Mononuclear cell (primary cell): ENCODE results near the gene GSPT2. TPM values are rescaled to one million over a fixed set of nuclear protein-coding genes. Genes with fewer than 3 reads are reported as not detected.
A peak's percentile ranks its signal among the peaks of the same experiment; 100 is the strongest.
"Not testable (repeated sequence)": the region's sequence is repeated elsewhere in the genome, so short reads cannot be mapped to it uniquely, and the experiment has no call there.

Source experiments
- H3K27me3 ChIP-seq: 2 replicates; pipeline ENCODE4 v1.6.0; 2011; ENCODE audit warnings: low read length, control low read depth; ENCODE audit not compliant: insufficient read depth
- H3K4me1 ChIP-seq: 2 replicates; pipeline ENCODE4 v1.5.1; 2011; ENCODE audit warnings: mild to moderate bottlenecking, low read length, control low read depth; ENCODE audit not compliant: insufficient read depth
- H3K4me3 ChIP-seq: 2 replicates; pipeline ENCODE4 v1.5.1; 2011; ENCODE audit warnings: mild to moderate bottlenecking, low read length, moderate library complexity
- H3K9me3 ChIP-seq: 2 replicates; pipeline ENCODE4 v1.5.1; 2011; ENCODE audit warnings: low read depth, mild to moderate bottlenecking, control low read depth, low read length
- total RNA-seq: library from RNA; depleted of rRNA; stranded (reverse); fragments of >200 nt; gene quantifications from one replicate; pipeline ENCODE4 v1.2.3, GENCODE V29; 2012

GSPT2 gene
- total RNA-seq = 5.2 TPM

GRCh38 chrX:51743179-51743957, at the start of gene GSPT2:
Gene GSPT2 (plus strand): TSS chrX:51743442. CDS start chrX:51743627, 185 bp downstream.
- Histone ChIP-seq H3K27me3 (peaks cover 3% of the 10 kb centered on the region), H3K9me3 (peaks cover 18% of the 10 kb centered on the region), H3K4me1 (peaks cover 6% of the 10 kb centered on the region), H3K4me3 (peak within 1 kb of the TSS; percentile 50)

- H3K4me3 ChIP-seq = no peak overlapping the region
- no peaks in the 10 kb centered on the region for H3K27me3 ChIP-seq
- H3K9me3 ChIP-seq = no peaks in the 10 kb centered on the region
Measured at GRCh38 chrX:51694254-51694653, 49.0 kb upstream of the GSPT2 start.

GRCh38 chrX:51697397-51697796, 45.8 kb upstream of the GSPT2 start:
- Histone ChIP-seq H3K4me1 (no peaks in the 10 kb centered on the region), H3K9me3 (no peaks in the 10 kb centered on the region), H3K27me3 (no peaks in the 10 kb centered on the region), H3K4me3 (no peak overlapping the region)

More at GRCh38 chrX:51694254-51694653, 49.0 kb upstream of the GSPT2 start:
- H3K4me1 ChIP-seq = no peaks in the 10 kb centered on the region

- H3K4me1 ChIP-seq, H3K27me3 ChIP-seq, H3K4me3 ChIP-seq, H3K9me3 ChIP-seq: not testable (repeated sequence)
Measured at GRCh38 chrX:51710277-51711164, 32.7 kb upstream of the GSPT2 start, which contains the start of gene CENPVL1. Gene CENPVL1 (plus strand): TSS chrX:51710512. CDS start chrX:51710512, 0 bp downstream.

GRCh38 chrX:51712943-51713647, 30.1 kb upstream of the GSPT2 start:
- H3K4me3 ChIP-seq, H3K4me1 ChIP-seq, H3K27me3 ChIP-seq, H3K9me3 ChIP-seq: not testable (repeated sequence)

- Histone ChIP-seq H3K4me1 (no peaks in the 10 kb centered on the region), H3K9me3 (no peaks in the 10 kb centered on the region)
Measured at GRCh38 chrX:51728202-51728601, 15.0 kb upstream of the GSPT2 start.

GRCh38 chrX:51737091-51737490, 6.2 kb upstream of the GSPT2 start:
- no peak overlapping the region for H3K4me3 ChIP-seq
- peaks cover 3% of the 10 kb centered on the region for H3K27me3 ChIP-seq
- H3K4me1 ChIP-seq = no peaks in the 10 kb centered on the region
- H3K9me3 ChIP-seq = no peaks in the 10 kb centered on the region

More at GRCh38 chrX:51728202-51728601, 15.0 kb upstream of the GSPT2 start:
- no peaks in the 10 kb centered on the region for H3K27me3 ChIP-seq
- no peak overlapping the region for H3K4me3 ChIP-seq

- H3K4me3 ChIP-seq = no peak overlapping the region
- H3K9me3 ChIP-seq = peaks cover 18% of the 10 kb centered on the region
- H3K4me1 ChIP-seq = peaks cover 6% of the 10 kb centered on the region
Measured at GRCh38 chrX:51742586-51742985, 656 bp upstream of the GSPT2 start.

GRCh38 chrX:51747671-51748070, 4.4 kb downstream of the GSPT2 start:
- peaks cover 6% of the 10 kb centered on the region for H3K4me1 ChIP-seq
- H3K4me3 ChIP-seq = no peak overlapping the region
- H3K27me3 ChIP-seq = no peaks in the 10 kb centered on the region
- peaks cover 18% of the 10 kb centered on the region for H3K9me3 ChIP-seq

More at GRCh38 chrX:51742586-51742985, 656 bp upstream of the GSPT2 start:
- H3K27me3 ChIP-seq = peaks cover 3% of the 10 kb centered on the region

- no peaks in the 10 kb centered on the region for H3K27me3 ChIP-seq
- H3K9me3 ChIP-seq = no peaks in the 10 kb centered on the region
- H3K4me3 ChIP-seq = no peak overlapping the region
- H3K4me1 ChIP-seq = no peaks in the 10 kb centered on the region
Measured at GRCh38 chrX:51759055-51759839, 16.0 kb downstream of the GSPT2 start.

- Histone ChIP-seq H3K4me3 (no peak overlapping the region), H3K9me3 (no peaks in the 10 kb centered on the region), H3K27me3 (no peaks in the 10 kb centered on the region), H3K4me1 (no peaks in the 10 kb centered on the region)
Measured at GRCh38 chrX:51760657-51761056, 17.4 kb downstream of the GSPT2 start.

- Histone ChIP-seq H3K4me3 (no peak overlapping the region), H3K4me1 (no peaks in the 10 kb centered on the region), H3K27me3 (no peaks in the 10 kb centered on the region), H3K9me3 (no peaks in the 10 kb centered on the region)
Measured at GRCh38 chrX:51766546-51766945, 23.3 kb downstream of the GSPT2 start.

GRCh38 chrX:51776851-51777250, 33.6 kb downstream of the GSPT2 start:
- no peaks in the 10 kb centered on the region for H3K4me1 ChIP-seq
- no peaks in the 10 kb centered on the region for H3K9me3 ChIP-seq
- no peaks in the 10 kb centered on the region for H3K27me3 ChIP-seq
- no peak overlapping the region for H3K4me3 ChIP-seq

- no peaks in the 10 kb centered on the region for H3K9me3 ChIP-seq
- H3K4me3 ChIP-seq = no peak overlapping the region
- no peaks in the 10 kb centered on the region for H3K4me1 ChIP-seq
- H3K27me3 ChIP-seq = no peaks in the 10 kb centered on the region
Measured at GRCh38 chrX:51779306-51779705, 36.1 kb downstream of the GSPT2 start.
